ENCODE results near the gene CHST12.

DNA sequence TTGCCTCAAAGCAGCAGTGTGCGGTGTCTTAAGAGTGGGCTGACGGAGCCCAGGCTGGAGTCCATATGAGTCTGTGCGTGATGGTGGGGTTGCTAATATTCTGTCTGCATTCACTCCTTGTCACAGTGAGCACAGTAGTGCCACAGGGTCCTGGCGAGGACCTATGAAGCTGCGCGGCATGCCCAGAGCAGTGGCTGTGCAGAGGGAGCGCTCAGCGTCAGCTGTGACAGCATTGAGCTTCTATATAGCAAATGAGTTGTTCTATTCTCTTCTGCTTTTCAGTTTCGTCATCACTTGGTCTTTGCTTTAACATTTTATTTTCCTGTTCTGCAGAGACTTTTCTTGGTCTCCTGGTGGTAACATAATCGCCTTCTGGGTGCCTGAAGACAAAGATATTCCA is 34.3 kb upstream of the CHST12 start:
- TF ChIP-seq, protein P1, sequence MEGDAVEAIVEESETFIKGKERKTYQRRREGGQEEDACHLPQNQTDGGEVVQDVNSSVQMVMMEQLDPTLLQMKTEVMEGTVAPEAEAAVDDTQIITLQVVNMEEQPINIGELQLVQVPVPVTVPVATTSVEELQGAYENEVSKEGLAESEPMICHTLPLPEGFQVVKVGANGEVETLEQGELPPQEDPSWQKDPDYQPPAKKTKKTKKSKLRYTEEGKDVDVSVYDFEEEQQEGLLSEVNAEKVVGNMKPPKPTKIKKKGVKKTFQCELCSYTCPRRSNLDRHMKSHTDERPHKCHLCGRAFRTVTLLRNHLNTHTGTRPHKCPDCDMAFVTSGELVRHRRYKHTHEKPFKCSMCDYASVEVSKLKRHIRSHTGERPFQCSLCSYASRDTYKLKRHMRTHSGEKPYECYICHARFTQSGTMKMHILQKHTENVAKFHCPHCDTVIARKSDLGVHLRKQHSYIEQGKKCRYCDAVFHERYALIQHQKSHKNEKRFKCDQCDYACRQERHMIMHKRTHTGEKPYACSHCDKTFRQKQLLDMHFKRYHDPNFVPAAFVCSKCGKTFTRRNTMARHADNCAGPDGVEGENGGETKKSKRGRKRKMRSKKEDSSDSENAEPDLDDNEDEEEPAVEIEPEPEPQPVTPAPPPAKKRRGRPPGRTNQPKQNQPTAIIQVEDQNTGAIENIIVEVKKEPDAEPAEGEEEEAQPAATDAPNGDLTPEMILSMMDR (IDR thresholded peaks at IDR 0.05), result no peak
- no peak for TF ChIP-seq ZFX (IDR thresholded peaks at IDR 0.05; ENCODE audit: borderline replicate concordance)

All from 22Rv1 (cell line).